NCI-H146 treated with DMSO at 0.1 percent for 48 hours (cell line): Measurements from ENCODE around the gene SLC12A6.
"Not testable (repeated sequence)": the region's sequence is repeated elsewhere in the genome, so short reads cannot be mapped to it uniquely, and the experiment has no call there.

Experiments
- DNase-seq: peaks from one replicate; lab custom pipeline; 2025; ENCODE audit not compliant: unreplicated experiment; lab: John Stamatoyannopoulos, UW

Gene SLC12A6

DNA sequence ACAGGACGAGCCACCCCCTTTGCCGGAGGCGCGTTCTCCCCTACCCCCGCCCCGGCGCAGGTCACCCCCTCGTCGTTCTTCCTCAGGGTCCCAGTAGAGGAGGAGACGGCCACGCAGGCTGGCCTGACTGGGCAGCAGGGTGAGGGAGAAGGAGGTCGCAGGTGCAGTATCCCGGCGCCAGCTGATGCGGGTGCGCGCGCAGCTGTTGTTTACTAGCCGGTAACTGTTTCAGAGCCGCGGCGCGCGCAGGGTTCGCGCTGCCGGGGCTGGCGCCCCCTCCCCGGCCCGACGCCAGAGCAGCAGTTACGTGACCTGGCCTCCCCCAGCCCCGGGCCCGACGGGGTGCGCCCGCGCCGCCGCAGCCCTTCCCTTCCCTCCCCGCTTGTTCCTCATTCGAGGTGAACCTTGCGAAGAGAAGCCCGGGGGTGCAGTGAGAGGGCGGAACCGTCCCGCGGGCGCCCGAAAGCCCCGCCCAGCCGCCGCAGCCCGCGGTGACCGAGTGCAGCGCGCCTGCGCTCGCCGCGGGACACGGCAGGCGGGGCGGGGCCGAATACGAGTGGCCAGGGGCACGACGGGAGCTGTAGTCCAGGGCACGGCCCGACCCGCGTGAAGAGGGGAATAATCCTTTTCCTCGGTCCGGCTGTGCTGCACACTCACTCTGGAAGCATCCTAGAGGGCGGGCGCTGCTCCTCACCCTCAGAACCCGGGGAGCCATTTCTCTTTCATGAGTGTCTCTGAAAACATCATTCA is at the start of gene SLC12A6:
TSS of gene SLC12A6 (minus strand) at position 225 of the 750 bp plus-strand sequence. CDS start 1,101 bp downstream, outside the sequence.
- DNase-seq, result peak; percentile 58

DNA sequence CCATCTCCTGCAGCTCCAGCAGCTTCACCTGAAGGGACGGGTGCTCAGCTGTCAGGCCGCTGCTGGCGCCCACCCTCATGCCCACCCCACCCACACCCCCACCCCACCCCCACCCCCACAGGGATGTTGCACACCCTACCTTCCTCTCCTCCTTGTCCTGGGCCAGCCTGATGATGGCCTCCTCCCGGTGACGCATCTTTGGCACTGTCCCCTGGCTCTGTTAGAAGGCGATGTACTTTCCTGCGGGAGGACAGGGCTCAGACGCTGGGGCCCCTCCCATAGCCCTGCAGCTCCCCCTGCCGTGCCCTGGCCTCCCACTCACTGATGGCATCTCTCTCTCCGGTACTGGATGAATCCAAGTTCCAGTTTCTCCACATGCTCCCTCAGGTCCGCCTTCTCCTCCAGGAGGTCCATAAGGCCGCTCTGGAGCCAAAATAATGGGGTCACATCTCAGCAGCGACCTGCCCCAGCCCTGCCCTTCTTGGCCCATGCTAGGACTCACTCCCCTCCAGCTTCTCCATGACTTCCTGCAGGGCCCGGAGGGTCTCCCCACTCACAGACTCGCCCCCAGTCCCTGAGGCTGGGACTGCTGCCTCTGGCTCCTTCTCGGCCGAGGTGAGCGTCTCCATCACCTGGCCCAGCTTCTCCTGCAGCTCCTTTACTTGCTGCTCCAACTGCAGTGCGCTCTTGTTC is 44.4 kb upstream of the SLC12A6 start:
- not testable (repeated sequence) for DNase-seq

GRCh38 chr15:34380491-34380890 is 42.9 kb upstream of the SLC12A6 start:
- not testable (repeated sequence) for DNase-seq

GRCh38 chr15:34376856-34377255 is 39.3 kb upstream of the SLC12A6 start:
- no peak for DNase-seq

GRCh38 chr15:34375541-34375940 is 38.0 kb upstream of the SLC12A6 start:
- DNase-seq, result not testable (repeated sequence)

GRCh38 chr15:34374816-34375215 is 37.2 kb upstream of the SLC12A6 start:
- no peak for DNase-seq

GRCh38 chr15:34373951-34374350 is 36.4 kb upstream of the SLC12A6 start:
- no peak for DNase-seq

DNA sequence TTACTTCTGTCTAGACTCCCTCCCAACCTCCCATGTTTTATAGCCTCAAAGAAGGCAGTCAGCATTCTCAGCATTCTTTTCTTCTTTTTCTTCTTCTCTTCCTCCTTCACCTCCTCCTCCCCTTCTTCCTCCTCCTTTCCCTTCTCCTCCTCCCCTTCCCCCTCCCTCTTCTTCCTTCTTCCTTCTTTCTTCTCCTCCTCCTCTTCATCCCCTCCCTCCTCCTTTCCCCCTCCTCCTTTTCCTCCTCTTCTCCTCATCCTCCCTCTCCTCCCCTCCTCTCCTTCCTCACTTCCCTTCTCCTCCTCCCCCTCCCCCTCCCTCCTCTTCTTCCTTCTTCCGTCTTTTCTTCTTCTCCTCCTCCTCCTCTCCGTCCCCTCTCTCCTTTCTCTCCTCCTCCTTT is 33.1 kb upstream of the SLC12A6 start:
- no peak for DNase-seq

DNA sequence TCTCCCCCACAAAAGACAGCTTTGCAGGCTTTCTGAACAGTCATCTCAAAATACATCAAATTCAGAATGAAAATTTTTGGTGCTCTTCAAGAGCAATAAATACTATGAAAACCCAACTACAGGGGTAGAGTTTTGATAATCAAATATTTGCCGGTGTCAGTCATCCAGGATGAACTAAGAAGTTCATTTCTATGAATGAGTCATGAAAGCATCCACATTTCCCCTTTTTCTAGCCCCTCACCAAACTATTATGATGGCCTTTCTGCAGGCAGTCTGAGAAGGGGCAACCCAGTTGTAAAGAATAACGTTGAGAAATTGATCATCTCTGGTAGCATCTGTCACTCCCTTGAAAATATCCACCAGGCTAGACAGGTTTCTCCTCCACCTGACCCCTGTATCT is 32.5 kb upstream of the SLC12A6 start:
- no peak for DNase-seq

DNA sequence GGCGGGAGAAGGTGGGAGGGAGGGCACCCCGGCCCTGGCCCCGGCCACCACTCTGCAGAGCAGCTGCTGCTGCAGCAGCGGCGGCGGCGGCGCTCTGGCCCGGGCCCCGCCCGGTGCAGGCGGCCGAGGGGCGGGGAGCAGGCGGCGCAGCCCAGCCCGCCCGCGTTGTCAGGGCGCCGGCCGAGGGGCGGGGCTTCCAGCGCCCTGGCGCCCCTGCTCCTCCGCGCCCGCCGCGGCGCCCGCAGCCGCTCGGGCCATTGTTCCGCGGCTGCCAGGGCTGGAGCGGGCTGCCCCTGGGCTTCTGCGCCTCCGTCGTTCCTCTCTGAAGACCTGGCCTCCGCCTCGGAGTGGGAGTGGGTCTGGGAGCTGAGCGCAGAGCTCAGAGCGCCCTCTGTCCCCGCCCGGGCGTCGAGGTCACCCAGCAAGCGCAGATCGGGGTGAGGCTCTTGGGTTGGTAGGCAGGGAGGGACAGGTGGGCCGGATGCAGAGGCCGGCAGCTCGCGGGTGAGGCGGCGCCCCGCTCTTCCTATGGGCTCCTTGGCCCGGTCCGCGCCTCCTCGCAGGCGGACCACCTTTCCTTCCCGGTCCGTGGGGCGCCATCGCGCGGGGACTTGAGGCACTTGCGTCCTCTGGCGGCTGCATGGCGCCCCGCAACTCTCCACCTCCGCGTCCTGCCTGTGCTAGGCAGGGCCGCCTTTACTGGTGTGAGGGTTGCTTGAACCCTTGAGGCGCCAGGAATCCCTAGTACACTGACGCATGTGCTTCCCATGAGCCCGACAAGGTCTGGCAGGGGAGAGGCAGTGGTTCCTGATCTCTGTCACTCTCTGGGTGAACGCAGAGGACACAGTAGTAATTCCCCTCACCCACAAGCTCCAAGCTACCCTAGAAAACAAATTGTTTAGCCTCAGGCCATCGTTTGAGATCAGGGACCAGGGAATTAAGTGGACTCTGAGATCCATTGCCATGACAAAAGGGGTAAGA is 29.8 kb upstream of the SLC12A6 start, which contains the start of gene LPCAT4:
TSS of gene LPCAT4 (minus strand) at position 96 of the 981 bp plus-strand sequence. CDS start 96 bp downstream, outside the sequence.
- DNase-seq, result peak; percentile 61

DNA sequence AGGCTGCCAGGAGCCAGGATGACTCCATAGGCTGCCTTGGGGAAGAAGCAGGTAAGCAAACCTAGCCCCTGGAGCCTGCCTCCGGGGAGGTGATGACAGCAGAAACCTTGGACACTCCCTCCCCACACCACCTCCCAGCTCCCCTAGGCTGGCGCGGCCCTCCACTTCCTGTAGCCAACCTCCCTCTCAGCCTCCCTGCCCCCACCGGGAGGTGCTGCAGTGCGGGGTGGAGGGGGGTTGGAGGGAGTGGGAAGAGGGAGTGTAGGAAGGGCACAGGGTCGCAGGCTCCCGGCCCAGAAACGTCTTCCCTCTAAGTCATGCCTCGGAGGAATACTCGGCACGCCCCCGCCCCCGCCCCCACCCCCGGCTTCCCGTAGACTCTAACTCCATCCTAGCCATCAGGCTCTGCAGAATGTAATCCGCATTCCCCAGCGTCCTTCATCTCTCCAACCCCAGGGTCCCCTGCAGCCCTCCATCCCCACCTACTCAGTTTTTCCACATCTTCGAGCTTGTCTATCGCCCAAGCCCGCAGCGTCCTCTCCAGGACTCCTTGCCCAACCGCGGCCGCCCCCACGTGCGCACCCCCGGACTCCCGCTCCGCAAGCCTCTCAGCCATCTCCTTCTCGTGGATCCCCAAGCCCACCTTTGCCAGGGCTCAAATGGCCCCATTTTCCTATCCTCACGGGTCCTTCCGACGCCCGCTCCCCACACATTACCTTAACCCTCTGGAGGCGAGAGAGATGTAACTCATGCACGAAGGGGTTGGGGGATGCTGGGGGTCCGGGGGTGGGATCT is 28.9 kb upstream of the SLC12A6 start:
- DNase-seq, result peak; percentile 31

- DNase-seq, result no peak
Observed at GRCh38 chr15:34365836-34366235, 28.3 kb upstream of the SLC12A6 start.

DNA sequence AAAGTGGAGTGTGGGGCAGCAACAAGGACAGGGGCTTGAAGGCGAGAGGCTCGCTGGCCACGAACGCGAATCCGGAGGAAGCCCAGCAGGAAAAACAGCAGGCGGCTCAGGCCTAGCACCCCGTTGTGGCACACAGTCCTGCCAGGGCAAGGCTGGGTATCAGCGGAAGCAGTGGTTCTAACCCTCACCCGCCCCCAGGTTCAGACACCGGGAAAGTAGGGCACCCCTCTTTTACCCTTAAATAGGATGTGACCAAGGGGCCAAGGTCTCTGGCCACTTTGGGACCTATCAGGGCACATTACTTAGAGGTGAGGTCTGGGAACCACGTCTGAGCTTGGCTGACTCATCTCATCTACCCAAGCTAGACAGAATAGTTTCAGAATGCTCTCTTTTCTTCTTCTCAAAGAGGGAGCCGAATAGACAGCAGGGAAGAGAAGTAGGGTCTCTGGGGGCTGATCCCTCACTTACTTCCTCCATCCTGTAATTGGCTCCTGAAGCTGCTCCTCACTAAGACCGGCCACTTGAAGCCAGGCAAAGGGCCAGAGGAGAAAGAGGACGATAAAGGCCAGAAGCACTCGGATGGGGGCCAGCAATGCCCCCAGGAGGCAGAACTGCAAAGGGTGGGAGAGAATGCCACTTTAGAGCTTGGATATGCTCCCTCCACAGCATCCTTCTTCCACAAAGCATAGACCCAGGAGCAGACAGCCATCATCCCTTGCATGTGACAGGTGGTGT is 27.7 kb upstream of the SLC12A6 start:
- DNase-seq, result no peak

GRCh38 chr15:34364041-34364440 is 26.5 kb upstream of the SLC12A6 start:
- no peak for DNase-seq

DNA sequence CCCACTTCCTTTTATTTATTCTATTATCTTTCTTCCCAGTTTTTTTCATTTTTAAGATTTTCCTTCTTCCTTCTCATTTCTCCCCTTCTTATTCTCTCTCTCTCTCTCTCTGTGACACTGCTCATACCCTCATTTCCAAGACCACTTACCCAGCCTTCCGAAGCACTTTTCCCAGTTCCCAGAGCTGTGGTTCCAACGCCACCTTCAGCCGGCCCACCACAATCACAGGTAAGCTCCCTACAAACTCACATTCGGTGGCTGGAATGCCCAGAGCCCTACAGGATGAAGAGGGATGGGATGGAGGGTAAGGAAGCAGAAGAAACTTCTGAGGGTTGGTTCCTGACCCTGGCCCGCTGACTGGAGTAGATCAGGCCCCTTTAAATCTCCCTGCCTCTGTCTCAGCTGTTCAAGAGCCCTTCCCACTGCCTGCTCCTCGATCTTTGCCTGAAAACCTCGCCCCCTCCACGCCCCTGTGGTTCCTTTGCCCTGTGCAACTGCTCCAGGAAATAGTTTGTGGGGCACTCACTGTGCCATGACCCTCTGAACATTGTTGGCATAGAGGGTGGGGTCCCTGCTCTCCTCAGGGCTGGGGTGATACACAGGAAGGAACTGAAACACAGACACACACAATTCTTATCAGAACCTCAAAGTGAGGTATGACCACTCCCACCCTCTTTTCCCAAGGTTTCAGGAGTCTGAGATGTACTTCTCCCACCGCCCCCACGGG is 24.6 kb upstream of the SLC12A6 start:
- DNase-seq, result no peak

GRCh38 chr15:34361278-34361677 is 23.7 kb upstream of the SLC12A6 start:
- DNase-seq, result no peak

- no peak for DNase-seq
Observed at GRCh38 chr15:34360298-34360697, 22.7 kb upstream of the SLC12A6 start.

DNA sequence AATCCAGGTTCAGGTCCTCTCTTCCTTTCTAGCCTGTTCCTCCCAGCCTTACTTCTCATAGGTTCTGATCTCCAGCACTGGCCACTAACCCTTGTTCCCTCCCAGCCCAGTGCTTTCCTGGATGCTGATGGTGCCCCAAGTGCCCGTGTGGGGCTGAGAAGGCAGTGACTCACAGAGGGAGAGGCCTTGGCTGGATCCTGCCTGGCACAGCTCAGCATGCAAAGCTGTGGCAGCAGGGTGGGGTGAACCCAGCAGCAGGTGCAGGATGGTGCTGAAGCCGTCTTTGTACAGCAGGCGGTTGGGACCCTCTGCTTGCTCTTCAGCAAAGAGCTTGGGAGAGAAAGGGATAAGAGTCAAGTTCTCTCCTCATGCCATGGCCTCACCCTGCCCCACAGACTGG is 21.8 kb upstream of the SLC12A6 start:
- no peak for DNase-seq

GRCh38 chr15:34358948-34359347 is 21.4 kb upstream of the SLC12A6 start:
- DNase-seq, result no peak
